Gastrocnemius medialis (tissue), 4 donors: ENCODE measurements around the gene CCL4L2.

Experiments used
- POLR2A ChIP-seq, 2 donors: fragments of 450-650 bp; IDR thresholded peaks; one replicate each; pipeline ENCODE4 v1.6.1; 2017; ENCODE audit warnings: antibody characterized with exemption in 2 of 2, mild to moderate bottlenecking in 2 of 2, moderate library complexity in 2 of 2
- TF ChIP-seq, protein P1 (sequence below), 5 experiments: fragments of 450-650 bp in 3 of 5; fragments of 200-600 bp in 2 of 5; sonication (generic) in 2 of 5; IDR thresholded peaks in 4 of 5; conservative IDR thresholded peaks in 1 of 5; 1 replicate in 4 of 5; 2 replicates in 1 of 5; pipeline ENCODE4 v1.5.1; 2016 to 2019; ENCODE audit warnings: antibody characterized with exemption in 5 of 5, mild to moderate bottlenecking in 3 of 5, moderate library complexity in 3 of 5

DNA sequence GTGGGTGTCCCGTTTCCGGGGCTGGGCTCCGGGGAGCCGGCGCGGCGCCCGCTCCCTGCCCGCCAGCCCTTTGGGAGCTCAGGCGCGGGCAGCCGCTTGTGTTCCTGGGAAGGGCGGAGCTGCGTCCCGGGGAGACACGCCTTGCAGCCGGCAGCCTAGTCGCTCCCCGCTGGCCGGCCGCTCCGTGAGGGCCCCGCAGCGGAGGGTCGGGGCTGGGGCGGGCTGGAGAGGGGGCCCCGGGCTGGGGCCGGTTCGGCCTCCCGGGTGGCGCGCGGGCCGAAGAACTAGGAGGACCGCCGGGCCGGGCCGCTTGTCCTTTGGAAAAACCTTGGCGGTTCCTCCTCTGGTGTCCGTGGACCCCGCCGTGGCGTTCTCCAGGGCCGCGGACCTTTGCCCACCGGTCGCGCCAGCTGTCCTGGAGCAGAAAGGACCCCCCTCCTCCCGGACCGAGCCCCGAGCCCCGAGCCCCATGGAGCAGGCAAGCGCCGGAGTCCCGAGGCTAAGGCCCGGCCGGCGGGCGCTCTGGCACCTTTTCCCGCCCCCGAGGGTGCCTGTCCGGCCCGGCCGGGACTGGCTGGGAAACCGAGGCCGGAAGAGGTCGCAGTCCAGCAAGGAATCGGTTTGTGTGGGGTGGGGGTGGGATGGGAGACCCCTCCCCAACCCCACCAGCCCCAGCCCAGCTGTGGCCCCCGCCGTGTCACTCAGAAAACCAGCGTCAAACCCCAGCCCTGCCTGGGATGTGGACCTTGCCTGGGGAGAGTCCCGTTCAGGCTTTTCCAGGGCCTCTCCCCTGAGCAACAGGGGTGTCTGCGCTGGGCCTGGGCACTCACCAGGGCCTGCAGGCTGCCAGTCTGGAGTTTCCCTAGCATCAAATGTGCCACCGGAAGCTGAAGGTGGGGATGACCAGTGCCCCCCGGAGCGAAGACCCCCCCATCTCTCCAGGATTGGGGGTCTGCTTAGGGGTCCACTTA lies 27.6 kb upstream of the CCL4L2 start:
- TF ChIP-seq, protein P1, sequence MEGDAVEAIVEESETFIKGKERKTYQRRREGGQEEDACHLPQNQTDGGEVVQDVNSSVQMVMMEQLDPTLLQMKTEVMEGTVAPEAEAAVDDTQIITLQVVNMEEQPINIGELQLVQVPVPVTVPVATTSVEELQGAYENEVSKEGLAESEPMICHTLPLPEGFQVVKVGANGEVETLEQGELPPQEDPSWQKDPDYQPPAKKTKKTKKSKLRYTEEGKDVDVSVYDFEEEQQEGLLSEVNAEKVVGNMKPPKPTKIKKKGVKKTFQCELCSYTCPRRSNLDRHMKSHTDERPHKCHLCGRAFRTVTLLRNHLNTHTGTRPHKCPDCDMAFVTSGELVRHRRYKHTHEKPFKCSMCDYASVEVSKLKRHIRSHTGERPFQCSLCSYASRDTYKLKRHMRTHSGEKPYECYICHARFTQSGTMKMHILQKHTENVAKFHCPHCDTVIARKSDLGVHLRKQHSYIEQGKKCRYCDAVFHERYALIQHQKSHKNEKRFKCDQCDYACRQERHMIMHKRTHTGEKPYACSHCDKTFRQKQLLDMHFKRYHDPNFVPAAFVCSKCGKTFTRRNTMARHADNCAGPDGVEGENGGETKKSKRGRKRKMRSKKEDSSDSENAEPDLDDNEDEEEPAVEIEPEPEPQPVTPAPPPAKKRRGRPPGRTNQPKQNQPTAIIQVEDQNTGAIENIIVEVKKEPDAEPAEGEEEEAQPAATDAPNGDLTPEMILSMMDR (IDR thresholded peaks at IDR 0.05 in 4 of 5, conservative IDR thresholded peaks at IDR 0.05 in 1 of 5), result no peak
- peak in 1 of 2 donors; percentile 16 for TF ChIP-seq POLR2A (IDR thresholded peaks at IDR 0.05)
